Effector memory CD4-positive, alpha-beta T cell (primary cell): ENCODE data around the gene LIAS.
"Not testable (repeated sequence)": the region's sequence is repeated elsewhere in the genome, so short reads cannot be mapped to it uniquely, and the experiment has no call there.

Experiments
- DNase-seq, 3 donors: peaks; one replicate each; pipeline ENCODE4 v3.0.0-alpha.2; 2020
- H3K27ac ChIP-seq: 2 replicates; pipeline ENCODE4 v1.7.0; 2013; ENCODE audit warnings: mild to moderate bottlenecking, low read length, moderate library complexity; ENCODE audit not compliant: insufficient read depth, poor library complexity, severe bottlenecking
- H3K27me3 ChIP-seq: replicated peaks from 2 replicates; pipeline ENCODE4 v1.7.0; 2013; ENCODE audit warnings: mild to moderate bottlenecking, low read length; ENCODE audit not compliant: insufficient read depth, control insufficient read depth, poor library complexity, severe bottlenecking
- H3K36me3 ChIP-seq: 2 replicates; pipeline ENCODE4 v1.7.0; 2013; ENCODE audit warnings: mild to moderate bottlenecking, low read length, moderate library complexity; ENCODE audit not compliant: control insufficient read depth, insufficient read depth
- H3K4me1 ChIP-seq: 2 replicates; pipeline ENCODE4 v1.7.0; 2013; ENCODE audit warnings: low read length, mild to moderate bottlenecking; ENCODE audit not compliant: control insufficient read depth, insufficient read depth, poor library complexity, severe bottlenecking
- H3K4me3 ChIP-seq: 2 replicates; pipeline ENCODE4 v1.7.0; 2013; ENCODE audit warnings: low read length, low read depth, mild to moderate bottlenecking; ENCODE audit not compliant: insufficient read depth, poor library complexity, severe bottlenecking
- H3K9me3 ChIP-seq: 2 replicates; pipeline ENCODE4 v1.7.0; 2013; ENCODE audit warnings: mild to moderate bottlenecking, low read length, moderate library complexity; ENCODE audit not compliant: control insufficient read depth

The LIAS gene

GRCh38 chr4:39495446-39496213 lies 36.8 kb downstream of the LIAS start:
- DNase-seq, result no peak
- H3K27me3 ChIP-seq, result no peaks in the 10 kb centered on the region
- H3K27ac ChIP-seq, result no peak overlapping the region

GRCh38 chr4:39497909-39498726 lies 39.3 kb downstream of the LIAS start:
- H3K4me1 ChIP-seq, result no peaks in the 10 kb centered on the region
- no peaks in the 10 kb centered on the region for H3K9me3 ChIP-seq
- H3K36me3 ChIP-seq, result peaks cover 12% of the 10 kb centered on the region
- no peak overlapping the region for H3K27ac ChIP-seq
- no peak for DNase-seq
- H3K27me3 ChIP-seq, result no peaks in the 10 kb centered on the region
- no peak overlapping the region for H3K4me3 ChIP-seq

More at GRCh38 chr4:39495446-39496213, 36.8 kb downstream of the LIAS start:
- Histone ChIP-seq H3K4me3 (no peak overlapping the region), H3K4me1 (no peaks in the 10 kb centered on the region), H3K9me3 (no peaks in the 10 kb centered on the region), H3K36me3 (peaks cover 4% of the 10 kb centered on the region)

GRCh38 chr4:39498727-39499020 lies 39.8 kb downstream of the LIAS start:
- H3K36me3 ChIP-seq, result peaks cover 15% of the 10 kb centered on the region
- no peak overlapping the region for H3K27ac ChIP-seq
- DNase-seq, result no peak
- no peaks in the 10 kb centered on the region for H3K4me1 ChIP-seq
- H3K4me3 ChIP-seq, result no peak overlapping the region
- H3K9me3 ChIP-seq, result no peaks in the 10 kb centered on the region
- no peaks in the 10 kb centered on the region for H3K27me3 ChIP-seq

GRCh38 chr4:39502019-39502663 lies 43.3 kb downstream of the LIAS start:
- H3K27me3 ChIP-seq, result no peaks in the 10 kb centered on the region
- no peak overlapping the region for H3K27ac ChIP-seq
- H3K4me1 ChIP-seq, result no peaks in the 10 kb centered on the region
- no peaks in the 10 kb centered on the region for H3K9me3 ChIP-seq
- H3K4me3 ChIP-seq, result no peak overlapping the region
- peaks cover 26% of the 10 kb centered on the region for H3K36me3 ChIP-seq
- no peak for DNase-seq

GRCh38 chr4:39502664-39503035 lies 43.8 kb downstream of the LIAS start:
- H3K4me3 ChIP-seq, H3K27me3 ChIP-seq, DNase-seq, H3K9me3 ChIP-seq, H3K27ac ChIP-seq, H3K4me1 ChIP-seq: not testable (repeated sequence)
- H3K36me3 ChIP-seq, result peaks cover 26% of the 10 kb centered on the region

- H3K4me1 ChIP-seq, result no peaks in the 10 kb centered on the region
- DNase-seq, result no peak
- H3K27me3 ChIP-seq, result no peaks in the 10 kb centered on the region
- H3K4me3 ChIP-seq, result no peak overlapping the region
- H3K36me3 ChIP-seq, result peaks cover 30% of the 10 kb centered on the region
- H3K9me3 ChIP-seq, result no peaks in the 10 kb centered on the region
- no peak overlapping the region for H3K27ac ChIP-seq
Observed at GRCh38 chr4:39504538-39504937, 45.7 kb downstream of the LIAS start.

GRCh38 chr4:39505581-39505980 lies 46.7 kb downstream of the LIAS start:
- H3K4me3 ChIP-seq, result no peak overlapping the region
- H3K4me1 ChIP-seq, result no peaks in the 10 kb centered on the region
- no peak for DNase-seq
- peaks cover 38% of the 10 kb centered on the region for H3K36me3 ChIP-seq
- H3K27ac ChIP-seq, result no peak overlapping the region
- no peaks in the 10 kb centered on the region for H3K9me3 ChIP-seq
- no peaks in the 10 kb centered on the region for H3K27me3 ChIP-seq

- DNase-seq, result no peak
- H3K27ac ChIP-seq, result no peak overlapping the region
- no peaks in the 10 kb centered on the region for H3K27me3 ChIP-seq
- H3K9me3 ChIP-seq, result no peaks in the 10 kb centered on the region
- peaks cover 19% of the 10 kb centered on the region for H3K36me3 ChIP-seq
- no peaks in the 10 kb centered on the region for H3K4me1 ChIP-seq
- H3K4me3 ChIP-seq, result no peak overlapping the region
Observed at GRCh38 chr4:39510348-39510929, 51.6 kb downstream of the LIAS start.

GRCh38 chr4:39514266-39514665 lies 55.4 kb downstream of the LIAS start:
- not testable (repeated sequence) for H3K27ac ChIP-seq, H3K9me3 ChIP-seq, H3K27me3 ChIP-seq, DNase-seq, H3K4me3 ChIP-seq, H3K4me1 ChIP-seq
- H3K36me3 ChIP-seq, result peaks cover 12% of the 10 kb centered on the region
